IMR-90 (cell line): ENCODE data around the gene PAX5.

Experiments
- CEBPB ChIP-seq: IDR thresholded peaks from 2 replicates; pipeline ENCODE4 v1.6.1; 2012; ENCODE audit warnings: low read depth, low read length, improper control_type of control experiment
- CTCF ChIP-seq: conservative IDR thresholded peaks from 2 replicates; pipeline ENCODE4 v1.5.1; 2012; ENCODE audit warnings: mild to moderate bottlenecking, low read depth, low read length, improper control_type of control experiment
- FOS ChIP-seq: fragments of 150-350 bp; IDR thresholded peaks from 2 replicates; pipeline ENCODE4 v1.6.1; 2016; ENCODE audit warnings: low read depth, low read length
- POLR2A ChIP-seq: IDR thresholded peaks from 2 replicates; pipeline ENCODE4 v1.6.1; 2012; ENCODE audit warnings: mild to moderate bottlenecking, low read depth, low read length
- RCOR1 ChIP-seq: IDR thresholded peaks from 2 replicates; pipeline ENCODE4 v1.6.1; 2012; ENCODE audit warnings: mild to moderate bottlenecking, low read length, improper control_type of control experiment; ENCODE audit not compliant: insufficient replicate concordance
- RFX5 ChIP-seq: IDR thresholded peaks from 2 replicates; pipeline ENCODE4 v1.8.0; 2012; ENCODE audit warnings: low read depth, mild to moderate bottlenecking, low read length, moderate library complexity
- SMC3 ChIP-seq: fragments of 150-350 bp; IDR thresholded peaks from 2 replicates; pipeline ENCODE4 v1.6.1; 2016; ENCODE audit warnings: low read depth, mild to moderate bottlenecking, antibody characterized with exemption, low read length, moderate library complexity

GRCh38 chr9:36961561-36962325, 72.3 kb downstream of the PAX5 start:
- TF ChIP-seq CTCF, result no peak
- TF ChIP-seq POLR2A, result no peak
- TF ChIP-seq SMC3, result no peak
- no peak for TF ChIP-seq CEBPB
- TF ChIP-seq FOS, result no peak
- TF ChIP-seq RCOR1, result no peak
- no peak for TF ChIP-seq RFX5
